SKM-1 (cell line): ENCODE data around the gene ATP10A.

Source experiments
- DNase-seq: peaks from one replicate; lab custom pipeline; 2025; ENCODE audit not compliant: unreplicated experiment; lab: John Stamatoyannopoulos, UW

ATP10A gene

DNA sequence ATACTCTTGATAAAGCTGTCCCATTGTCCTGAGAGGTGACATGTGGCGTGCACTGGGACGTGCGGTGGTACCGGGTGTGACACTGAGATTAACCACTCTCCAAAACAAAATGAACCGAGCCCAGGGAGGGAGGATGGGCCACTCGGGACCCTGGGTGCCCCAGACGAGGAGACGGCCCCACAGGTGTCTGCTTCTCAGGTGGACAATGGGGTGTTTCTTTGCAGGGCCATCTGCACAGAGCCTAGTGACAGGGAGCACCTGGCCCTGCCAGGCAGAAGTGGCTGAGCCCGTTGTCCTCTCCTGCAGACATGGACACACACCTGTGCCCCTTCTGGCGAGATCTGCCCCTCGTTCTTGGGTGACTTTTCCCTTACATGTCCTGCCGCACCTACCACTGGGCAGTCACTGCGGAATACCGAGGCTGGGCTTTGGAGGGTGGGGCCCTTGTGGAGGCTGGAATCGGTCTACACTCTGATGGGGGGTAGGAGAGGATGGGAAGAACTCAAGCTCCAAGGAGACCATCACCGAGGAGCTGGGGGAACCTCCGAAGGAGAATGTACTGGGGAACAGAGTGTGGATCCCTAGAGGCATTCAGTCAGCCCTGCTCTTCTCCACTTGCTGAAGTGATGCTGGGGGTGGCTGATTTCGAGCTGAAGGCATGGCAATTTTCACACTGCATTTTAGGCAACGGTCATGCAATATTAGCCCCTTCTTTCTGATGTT, 153.5 kb downstream of the ATP10A start:
- DNase-seq = no peak

DNA sequence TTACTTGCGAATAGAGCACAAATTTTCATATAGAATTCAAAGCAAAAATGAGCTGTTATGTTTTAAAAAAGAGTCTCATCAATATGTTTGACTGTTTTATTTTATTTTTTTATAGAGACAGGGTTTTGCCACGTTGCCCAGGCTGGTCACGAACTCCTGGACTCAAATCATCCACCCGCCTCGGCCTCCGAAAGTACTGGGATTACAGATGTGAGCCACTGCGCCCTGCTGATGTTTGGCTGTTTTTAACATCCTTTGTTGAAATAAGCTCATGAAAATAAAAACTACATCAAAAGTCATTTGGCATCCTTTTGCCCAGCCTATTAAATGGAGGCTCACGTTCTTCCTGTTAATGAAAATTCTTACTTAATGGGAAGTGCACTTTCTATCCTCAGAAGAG, 154.7 kb downstream of the ATP10A start:
- DNase-seq = no peak

DNA sequence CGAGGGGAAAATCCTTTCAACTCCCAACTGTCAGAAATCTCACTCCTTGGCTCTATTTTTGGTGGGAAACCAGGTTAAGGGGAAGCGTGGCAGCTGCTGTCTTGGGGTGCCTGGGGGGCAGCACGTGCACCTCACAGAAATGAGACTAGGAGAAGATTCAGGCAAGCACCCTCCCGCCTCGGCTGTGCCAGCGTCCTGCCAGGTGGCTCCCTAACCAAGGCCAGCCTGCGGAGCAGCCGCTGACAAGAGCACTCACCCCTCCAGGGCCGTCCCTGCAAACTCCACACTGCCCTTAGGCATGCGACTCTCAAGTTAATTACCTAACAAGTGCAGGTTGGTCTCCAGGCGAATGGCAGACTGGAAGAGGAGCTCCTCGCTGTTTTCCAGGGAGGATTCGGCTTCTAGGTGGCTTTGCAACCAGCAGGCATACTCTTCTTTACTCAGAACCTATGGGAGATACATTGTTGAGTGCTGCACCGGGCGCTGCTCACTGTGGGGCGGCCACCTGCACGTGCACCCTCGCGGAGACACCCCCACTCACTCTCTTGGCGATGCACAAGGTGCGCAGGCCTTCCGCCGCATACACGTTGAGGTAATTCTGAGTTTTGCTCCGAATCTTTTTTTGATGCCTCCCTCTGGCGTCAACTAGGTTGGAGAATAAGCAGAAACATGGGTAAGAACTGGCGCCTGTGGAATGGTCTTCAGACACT, 155.3 kb downstream of the ATP10A start:
- DNase-seq = no peak

DNA sequence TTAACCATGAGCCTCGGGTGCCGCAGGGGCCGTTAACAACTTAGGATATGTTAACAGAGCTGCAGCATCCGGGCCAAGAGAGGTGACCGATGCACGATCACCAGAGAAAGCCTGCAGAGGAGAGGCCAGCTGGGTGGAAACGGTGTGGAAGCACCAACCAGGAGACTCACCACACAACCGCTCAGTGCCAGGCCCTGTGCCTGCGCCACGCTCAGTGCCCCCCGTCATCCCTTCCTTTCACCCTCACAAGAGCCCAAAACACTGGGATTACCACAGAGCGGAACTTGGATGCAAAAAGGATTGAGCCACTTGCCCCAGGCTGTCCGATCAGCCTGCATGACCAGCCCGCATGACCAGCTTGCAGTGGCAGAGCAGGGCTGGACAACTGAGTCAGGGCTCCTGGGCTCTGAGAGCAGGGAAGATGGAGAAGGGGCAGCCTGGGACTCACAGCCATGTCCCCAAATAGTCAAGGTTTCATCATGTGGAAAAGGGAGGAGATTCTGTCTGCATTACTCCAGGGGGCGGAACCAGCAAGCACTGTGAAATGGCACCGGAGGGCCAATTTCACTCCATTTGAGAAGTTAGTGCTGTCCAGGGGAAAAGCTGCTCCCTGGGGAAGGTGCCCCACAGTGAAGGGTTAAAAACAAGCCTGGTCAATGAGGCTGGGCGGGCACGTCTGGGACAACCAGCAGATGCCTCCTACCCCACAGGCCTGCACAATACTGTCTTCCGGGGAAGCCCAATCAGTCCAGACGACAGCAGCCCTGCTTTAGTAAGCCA, 156.8 kb downstream of the ATP10A start:
- DNase-seq = no peak

DNA sequence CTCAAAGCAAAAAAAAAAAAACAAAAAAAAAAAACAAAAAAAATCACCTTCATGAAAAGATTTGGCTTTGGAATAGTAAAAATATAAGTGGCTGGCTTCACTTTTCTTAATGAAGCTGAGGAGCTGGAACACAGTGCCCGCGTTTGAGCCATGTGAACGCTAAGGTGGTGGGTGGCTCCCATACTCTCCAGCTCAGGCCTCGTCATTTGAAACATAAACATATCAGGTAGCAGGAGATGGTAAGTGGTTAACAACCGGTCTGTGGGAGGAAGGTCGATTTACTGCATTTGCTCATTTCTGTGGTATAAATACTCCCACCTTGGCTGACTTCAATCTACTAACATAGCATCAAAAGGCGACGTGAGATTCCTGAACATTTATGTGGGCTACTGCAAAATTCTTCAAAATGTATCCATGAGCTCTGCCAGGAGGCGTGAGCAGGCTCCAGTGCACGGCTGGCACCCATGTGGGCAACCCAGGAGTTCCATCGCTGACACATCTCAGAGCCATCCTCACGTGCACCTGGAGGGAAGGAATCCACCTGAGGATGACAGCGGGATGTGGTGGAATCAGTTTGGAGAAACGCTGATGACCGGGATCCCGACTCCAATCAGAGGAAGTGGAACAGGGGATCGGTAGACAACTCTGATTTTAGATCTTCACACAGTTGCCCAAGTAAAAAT, 157.6 kb downstream of the ATP10A start:
- no peak for DNase-seq

DNA sequence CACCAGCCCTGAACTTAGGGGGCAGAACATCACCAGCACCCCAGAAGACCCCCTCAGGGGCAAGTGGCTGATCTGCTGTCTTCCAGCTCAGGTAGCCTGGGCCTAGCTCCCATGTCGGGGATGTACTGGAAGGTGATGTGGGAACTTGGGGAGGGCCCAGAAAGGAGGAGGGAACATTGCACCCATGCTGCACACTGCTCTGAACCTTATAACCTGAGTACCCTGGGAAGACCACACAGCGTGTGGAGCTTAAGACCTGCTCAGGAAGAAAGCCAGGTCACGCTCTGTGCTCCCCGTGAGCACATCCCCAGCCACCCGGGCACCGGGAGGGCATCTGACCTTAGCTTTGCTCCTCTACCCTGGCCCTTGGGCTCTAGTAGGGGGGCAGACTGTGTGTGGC, 159.4 kb downstream of the ATP10A start:
- DNase-seq = no peak

DNA sequence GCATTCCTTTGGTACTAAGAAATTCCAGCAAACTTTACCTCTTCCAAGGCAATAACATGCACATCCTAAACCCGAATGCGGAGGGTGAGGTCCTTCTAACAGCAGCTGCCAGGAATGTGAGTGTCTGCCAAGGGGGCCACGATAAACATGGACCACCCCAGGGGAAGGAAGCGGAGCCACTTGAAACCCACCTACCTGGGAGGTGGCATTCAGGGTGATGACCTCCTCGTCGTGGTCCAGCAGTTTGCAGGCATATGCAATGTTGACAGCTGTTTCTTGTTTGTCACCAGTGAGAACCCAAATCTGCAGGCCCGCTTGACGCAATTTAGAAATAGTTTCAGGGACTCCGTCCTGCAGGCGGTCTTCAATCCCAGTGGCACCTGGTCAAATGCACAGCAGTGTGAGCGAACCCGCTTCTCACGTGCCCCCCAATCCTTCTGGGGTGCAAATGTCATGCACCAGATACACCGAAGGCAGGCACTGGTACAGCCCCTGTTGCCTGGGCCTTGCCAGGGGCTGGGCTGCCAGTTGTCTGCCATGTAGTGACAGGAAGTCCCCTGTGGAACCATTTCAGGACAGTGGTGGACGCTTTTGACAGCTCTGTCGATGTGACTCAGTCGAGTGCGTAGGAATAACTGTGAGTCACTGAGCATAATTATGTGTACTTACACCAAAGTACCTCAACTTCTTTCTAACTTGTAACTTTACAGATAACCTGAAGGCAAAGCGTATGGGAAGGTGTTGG, 161.2 kb downstream of the ATP10A start:
- no peak for DNase-seq

DNA sequence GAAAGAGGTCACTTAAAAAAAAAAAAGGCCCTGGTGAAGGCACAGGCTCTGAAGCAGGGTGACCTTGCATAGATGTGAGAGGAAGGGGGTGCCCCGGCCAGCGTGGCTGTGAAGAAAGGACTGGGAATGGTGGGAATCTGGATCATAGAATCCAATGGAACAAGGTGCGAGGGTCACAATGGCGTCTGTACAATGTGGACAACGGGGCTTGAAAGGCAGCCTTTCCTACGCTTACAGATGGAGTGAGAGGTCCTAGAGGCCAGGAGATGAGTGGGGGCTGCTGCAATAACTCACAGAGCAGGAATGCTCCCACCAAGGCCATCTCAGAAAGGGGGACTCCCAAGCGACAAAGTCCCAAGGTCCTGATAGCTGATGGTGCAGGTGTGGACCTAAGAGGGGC, 162.2 kb downstream of the ATP10A start:
- DNase-seq = no peak

DNA sequence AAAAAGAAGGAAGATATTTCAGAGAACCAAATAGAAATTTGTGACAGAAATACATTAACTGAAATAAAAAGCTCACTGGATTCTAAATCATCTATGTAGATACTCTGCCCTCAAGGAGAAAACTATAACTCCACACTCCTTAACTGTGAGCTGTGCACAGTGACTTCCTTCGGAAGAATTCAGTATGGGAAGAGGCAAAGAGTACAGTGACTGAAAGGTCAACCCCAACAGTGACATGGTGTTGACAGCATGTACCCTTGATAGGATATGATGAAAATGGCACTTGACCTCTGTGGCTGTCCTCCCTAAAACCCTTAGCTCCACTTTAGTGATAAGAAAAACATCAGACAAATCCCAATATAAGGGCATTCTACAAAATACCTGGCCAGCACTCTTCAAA, 165.5 kb downstream of the ATP10A start:
- no peak for DNase-seq

DNA sequence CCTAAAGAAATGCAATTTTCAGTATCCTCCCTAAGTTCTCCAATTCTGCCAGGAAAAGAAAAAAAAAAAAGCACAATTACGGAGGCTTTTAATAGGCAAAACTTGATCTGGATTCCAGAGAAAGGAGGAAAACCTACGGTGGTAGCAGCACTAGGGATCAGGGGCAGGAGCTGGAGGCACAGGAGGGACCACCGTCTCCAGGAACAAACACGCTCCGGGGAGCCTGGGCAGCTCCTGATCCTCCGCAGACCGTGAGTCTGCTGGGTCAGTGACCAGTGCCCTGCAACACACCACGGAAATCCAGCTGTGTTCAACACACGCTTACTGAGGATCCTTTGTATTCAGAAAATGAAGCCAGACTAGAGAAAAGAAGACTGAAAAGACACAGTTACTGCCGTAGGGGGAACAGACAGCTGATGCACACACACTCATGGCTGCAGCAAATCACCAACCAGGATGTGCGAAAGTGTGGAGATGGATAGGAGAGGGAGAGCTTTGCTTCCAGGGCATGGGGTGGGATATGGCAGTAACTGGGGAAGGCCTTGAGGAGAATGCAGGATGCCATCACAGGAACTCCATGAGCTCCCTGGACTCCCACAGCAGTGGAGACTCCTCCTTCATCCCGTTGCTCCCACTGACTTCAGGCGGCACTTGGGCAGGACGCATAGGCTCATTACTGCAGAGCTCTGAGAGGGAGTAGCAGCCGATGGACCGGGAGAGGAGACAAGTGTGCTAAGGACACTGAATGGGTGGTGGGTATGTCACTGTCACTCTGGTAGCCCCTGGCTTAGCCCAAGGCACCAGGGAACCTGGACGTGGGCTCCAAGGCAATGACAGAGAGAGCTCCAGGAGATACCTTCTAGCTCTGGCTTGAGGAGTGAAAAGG, 167.0 kb downstream of the ATP10A start:
- no peak for DNase-seq

DNA sequence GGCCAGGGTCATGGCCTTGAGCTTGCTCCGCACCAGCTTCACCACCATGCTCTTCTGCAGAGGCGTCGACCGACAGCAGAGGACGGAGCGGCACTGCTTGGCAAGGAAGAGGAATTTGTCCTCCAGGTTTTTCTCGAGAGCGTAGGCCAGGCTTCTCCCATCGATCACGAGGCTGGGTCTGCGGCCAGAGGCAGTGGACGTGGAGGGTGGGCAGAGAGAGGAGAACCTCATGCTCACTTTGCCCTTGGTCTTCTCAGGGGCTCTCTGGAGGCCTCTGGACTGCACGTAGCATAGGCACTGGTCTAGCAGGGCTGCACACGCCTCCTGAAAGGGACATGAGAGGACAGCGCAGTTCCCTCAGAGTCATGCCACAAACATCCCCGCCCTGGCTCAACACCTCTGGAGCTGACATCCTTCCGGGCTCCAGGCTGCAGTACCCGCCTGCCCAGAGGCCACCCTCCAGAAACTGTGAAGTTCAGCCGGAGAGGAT, 168.3 kb downstream of the ATP10A start:
- no peak for DNase-seq

DNA sequence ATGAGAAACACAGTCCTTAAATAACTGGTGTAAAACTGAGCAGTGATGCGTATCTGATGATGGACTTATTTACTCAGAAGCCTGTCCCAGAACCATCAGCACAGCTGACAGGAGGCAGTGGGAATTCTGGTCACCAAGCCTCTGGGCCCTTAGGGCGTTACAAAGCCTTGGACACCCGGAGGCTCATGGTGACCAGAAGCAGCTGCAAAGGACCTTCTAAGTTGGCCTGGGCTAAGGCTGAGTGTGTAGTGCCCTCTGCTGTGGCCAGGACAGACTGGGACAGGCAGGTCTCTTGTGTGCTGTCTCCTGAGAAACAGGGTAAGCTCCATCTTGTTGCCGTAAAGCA, 168.9 kb downstream of the ATP10A start:
- no peak for DNase-seq

DNA sequence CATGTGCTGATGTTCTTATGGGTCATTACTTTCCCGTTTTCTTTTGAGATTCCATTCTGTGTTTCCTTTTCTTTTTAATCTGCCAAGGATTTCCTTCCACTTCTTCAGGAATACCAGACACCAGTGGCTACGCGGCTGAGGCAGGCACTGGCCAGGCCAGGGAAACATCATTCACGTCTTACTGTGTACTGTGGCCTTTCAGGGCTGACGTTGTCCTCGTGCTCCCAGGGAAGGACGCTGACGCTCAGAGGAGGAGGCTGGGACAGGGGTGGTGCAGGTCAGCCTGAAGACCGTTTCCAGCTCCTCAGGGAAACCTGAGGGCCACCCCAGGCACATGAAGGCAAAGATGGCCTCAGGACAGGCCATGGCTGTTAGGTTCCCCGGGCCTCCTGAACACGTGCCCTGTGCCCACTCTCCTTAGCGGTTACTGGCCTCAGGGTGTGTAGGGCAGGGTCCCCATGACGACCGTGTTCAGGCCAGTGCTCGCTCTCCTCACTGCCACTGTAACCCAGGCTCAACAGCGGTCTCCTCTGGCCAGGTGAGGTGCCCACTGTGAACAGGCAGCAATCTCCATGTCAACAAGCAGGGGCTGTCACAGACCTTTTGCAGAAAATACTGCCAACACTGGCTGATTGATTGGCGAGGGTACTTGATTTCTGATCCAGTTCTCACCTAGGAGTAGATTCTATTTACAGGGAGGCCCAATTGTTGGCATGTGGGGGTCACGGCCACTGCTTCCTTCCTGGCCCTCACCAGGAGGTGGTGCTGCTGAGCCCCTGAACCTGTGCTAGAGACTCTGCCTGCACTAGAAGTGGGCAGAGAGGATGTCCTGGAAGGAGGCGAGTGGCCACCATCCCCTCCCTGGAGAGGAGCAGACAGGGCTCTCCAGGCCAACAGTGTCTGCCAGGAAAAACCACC, 169.5 kb downstream of the ATP10A start:
- DNase-seq = no peak

DNA sequence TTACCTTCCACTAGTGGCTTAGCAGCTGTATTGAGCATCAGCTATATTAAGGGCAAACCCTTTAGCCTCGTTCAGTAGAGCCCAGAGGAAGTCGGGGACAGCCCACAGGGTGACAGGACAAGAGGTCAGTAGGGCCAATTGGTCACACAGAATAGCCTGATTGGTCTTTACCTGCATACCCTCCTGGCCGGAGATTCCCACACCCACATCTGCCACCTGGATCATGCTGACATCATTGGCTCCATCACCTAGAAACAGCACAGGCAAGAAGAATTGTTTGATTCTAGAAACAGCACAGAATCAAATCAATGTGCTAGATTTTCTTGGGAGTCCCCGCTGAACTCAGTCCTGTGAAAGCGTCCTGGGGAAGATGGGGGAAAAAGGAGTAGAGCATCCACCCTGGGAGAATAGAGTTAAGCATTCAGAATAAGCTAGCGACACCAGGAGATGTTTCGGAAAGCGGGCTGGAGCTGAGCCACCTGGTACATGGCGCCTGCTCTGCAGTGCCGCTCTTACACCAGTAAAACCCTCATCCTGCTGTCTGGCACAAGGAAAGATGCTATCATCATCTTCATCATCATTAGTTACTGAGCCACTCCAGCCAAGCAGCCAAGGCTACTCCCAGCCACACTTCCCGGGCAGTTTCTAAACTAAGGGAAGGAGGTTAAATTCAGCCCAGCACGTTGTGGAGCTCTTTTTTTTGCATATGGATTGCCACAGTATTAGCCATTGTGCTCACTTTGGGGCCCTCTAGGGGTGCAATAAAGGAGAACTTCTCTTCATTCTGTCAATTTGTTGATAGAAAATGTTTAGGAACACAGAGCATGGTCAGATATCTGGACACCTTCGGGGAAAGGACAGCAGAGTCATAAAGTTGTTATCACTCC, 171.3 kb downstream of the ATP10A start:
- DNase-seq = no peak

DNA sequence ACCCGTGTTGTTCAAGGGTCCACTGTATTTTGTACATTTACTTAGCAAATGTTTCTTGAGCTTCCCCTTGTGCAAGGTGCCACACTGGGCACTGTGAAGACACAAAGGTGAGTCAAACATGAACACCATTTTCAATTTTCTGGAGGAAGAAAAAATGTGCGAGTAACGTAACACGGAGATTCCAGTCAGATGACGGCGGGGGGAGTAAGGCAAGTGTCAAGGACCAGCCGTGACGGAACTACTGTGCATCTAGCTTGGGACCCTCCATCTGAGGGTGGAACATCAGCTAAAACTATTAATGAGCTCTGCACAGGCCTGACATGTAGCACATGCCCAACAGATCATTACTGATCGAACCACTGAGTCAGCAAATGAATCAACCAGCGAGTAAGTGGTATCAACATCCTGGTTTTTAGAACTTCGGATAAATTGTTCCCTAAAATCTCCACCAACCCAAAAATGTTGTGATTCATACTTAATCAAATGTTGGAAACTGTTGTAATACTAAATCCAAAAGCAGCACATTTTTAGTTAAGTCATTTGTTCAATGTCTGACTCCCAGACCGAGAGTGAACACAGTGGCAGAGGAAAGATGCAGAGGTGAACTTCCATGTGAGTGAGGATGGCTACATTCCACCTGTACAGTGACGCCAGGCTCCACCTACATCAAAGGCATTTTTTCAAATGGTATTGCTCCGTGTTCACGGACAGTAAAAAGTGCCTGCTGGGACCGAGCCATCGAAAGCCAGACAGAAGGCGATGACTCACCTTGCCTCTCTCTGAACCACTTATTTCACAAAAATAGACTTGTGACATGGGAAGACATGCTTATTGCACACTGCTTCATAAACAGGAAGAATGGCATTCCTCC, 172.2 kb downstream of the ATP10A start:
- DNase-seq = no peak

DNA sequence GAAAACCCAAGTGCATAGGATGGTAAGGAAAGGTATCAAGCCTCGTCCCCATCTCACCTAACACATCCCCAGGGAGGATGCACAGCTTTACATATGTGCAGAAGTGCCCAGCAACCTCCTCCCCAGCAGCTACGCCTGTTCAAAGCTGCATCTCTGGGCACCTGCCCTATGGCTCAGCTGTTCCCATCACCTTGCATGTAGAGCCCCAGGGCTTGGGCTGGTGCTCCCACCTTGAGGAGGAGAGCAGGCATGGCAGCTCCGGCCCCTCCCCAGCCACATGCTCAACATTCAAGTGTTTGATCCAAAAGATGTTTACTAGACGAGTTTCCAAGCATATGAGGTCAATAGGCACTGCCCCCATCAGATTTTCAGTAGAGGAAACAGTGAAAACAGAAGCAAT, 173.5 kb downstream of the ATP10A start:
- DNase-seq = no peak

DNA sequence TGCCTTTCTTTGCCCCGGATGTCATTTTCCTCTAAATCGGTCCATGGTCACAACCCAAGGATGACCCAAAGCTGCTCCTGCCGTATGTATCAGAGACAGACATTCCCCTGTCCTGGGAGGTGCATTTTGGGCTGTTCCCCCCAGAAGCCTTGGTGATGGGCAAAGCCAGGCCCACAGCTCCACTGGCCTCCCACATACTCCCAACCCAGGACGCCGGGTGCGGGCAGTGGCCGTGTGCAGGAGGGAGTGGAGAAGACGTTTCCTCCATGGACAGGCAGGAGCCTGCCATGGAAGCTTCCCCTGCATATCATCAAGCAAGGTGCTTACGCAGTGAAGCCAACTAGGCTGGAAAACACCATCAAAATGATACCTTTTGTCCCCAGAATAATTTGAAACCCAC, 175.0 kb downstream of the ATP10A start:
- DNase-seq = no peak
